H54 (cell line): Measurements from ENCODE around the gene TMEM244.

Source experiments
- DNase-seq: peaks from one replicate; pipeline ENCODE4 v3.0.0; 2011; ENCODE audit warnings: low spot score, mixed read lengths; ENCODE audit not compliant: insufficient read length
- FAIRE-seq: peaks from 3 replicates; lab custom pipeline; 2011; peaks lifted over from hg19 to GRCh38; lab: Jason Lieb, UNC
- POLR2A ChIP-seq: IDR thresholded peaks from 2 replicates; pipeline ENCODE4 v1.6.1; 2011; ENCODE audit warnings: low read depth, mild to moderate bottlenecking, low read length

The TMEM244 gene

GRCh38 chr6:129860908-129861665 is at the start of gene TMEM244:
TMEM244 (minus strand) TSS chr6:129861315; CDS start chr6:129861188, 127 bp downstream.
- no peak for DNase-seq
- TF ChIP-seq POLR2A = no peak
- FAIRE-seq = peak; percentile 71

- FAIRE-seq (no peak), DNase-seq (no peak)
- TF ChIP-seq POLR2A = no peak
These were observed 47.7 kb upstream of the TMEM244 start for GRCh38 chr6:129908858-129909257.

- no peak for DNase-seq
- no peak for FAIRE-seq
- no peak for TF ChIP-seq POLR2A
These were observed 47.2 kb upstream of the TMEM244 start for GRCh38 chr6:129908356-129908755.

- DNase-seq (no peak), FAIRE-seq (no peak)
- TF ChIP-seq POLR2A = no peak
These were observed 45.5 kb upstream of the TMEM244 start for GRCh38 chr6:129906515-129907077.

- TF ChIP-seq POLR2A = no peak
- DNase-seq (no peak), FAIRE-seq (no peak)
These were observed 42.0 kb upstream of the TMEM244 start for GRCh38 chr6:129903082-129903481.

GRCh38 chr6:129902681-129903080 is 41.6 kb upstream of the TMEM244 start:
- DNase-seq = no peak
- no peak for FAIRE-seq
- TF ChIP-seq POLR2A = no peak

GRCh38 chr6:129901910-129902309 is 40.8 kb upstream of the TMEM244 start:
- FAIRE-seq (no peak), DNase-seq (no peak)
- no peak for TF ChIP-seq POLR2A

- no peak for FAIRE-seq
- no peak for DNase-seq
- TF ChIP-seq POLR2A = no peak
These were observed 34.6 kb upstream of the TMEM244 start for GRCh38 chr6:129895692-129896091.

- FAIRE-seq (no peak), DNase-seq (no peak)
- no peak for TF ChIP-seq POLR2A
These were observed 33.8 kb upstream of the TMEM244 start for GRCh38 chr6:129894921-129895320.

GRCh38 chr6:129893640-129894039 is 32.5 kb upstream of the TMEM244 start:
- DNase-seq = no peak
- FAIRE-seq = no peak
- no peak for TF ChIP-seq POLR2A

- FAIRE-seq (no peak), DNase-seq (no peak)
These were observed 29.6 kb upstream of the TMEM244 start for GRCh38 chr6:129890701-129891100.

GRCh38 chr6:129890164-129890563 is 29.0 kb upstream of the TMEM244 start:
- FAIRE-seq (no peak), DNase-seq (no peak)
- TF ChIP-seq POLR2A = no peak

More at GRCh38 chr6:129890701-129891100, 29.6 kb upstream of the TMEM244 start:
- no peak for TF ChIP-seq POLR2A

- no peak for TF ChIP-seq POLR2A
- FAIRE-seq = peak; percentile 30
These were observed 28.5 kb upstream of the TMEM244 start for GRCh38 chr6:129889580-129889979.

GRCh38 chr6:129886401-129887155 is 25.5 kb upstream of the TMEM244 start:
- DNase-seq (no peak), FAIRE-seq (no peak)
- no peak for TF ChIP-seq POLR2A

More at GRCh38 chr6:129889580-129889979, 28.5 kb upstream of the TMEM244 start:
- no peak for DNase-seq
